K562 (cell line): ENCODE data around the gene GGA2.

Source experiments
- ARHGAP35 ChIP-seq: fragments of 450-650 bp; IDR thresholded peaks from 2 replicates; pipeline ENCODE4 v1.6.1; 2018; ENCODE audit not compliant: partially characterized antibody
- CAMTA2 ChIP-seq: fragments of 250-450 bp; sonication (Bioruptor Pico); conservative IDR thresholded peaks from 2 replicates; pipeline ENCODE4 v1.5.1; 2022
- CHCHD3 ChIP-seq: fragments of 250-450 bp; sonication (Bioruptor Pico); IDR thresholded peaks from 2 replicates; pipeline ENCODE4 v2.1.2; 2022; ENCODE audit warnings: mild to moderate bottlenecking
- CREBBP ChIP-seq: IDR thresholded peaks from one replicate; pipeline ENCODE4 v1.6.1; 2012; ENCODE audit warnings: low read depth, mild to moderate bottlenecking, control low read depth, inconsistent platforms, low read length
- CTCF ChIP-seq, 3 experiments: IDR thresholded peaks in 2 of 3; conservative IDR thresholded peaks in 1 of 3; 2 replicates each; pipeline ENCODE4 v1.5.1; 2011 to 2012; ENCODE audit warnings: low read length in 3 of 3, mild to moderate bottlenecking in 3 of 3, control low read depth in 2 of 3, improper control_type of control experiment in 1 of 3, inconsistent platforms in 1 of 3, low read depth in 1 of 3, mixed read lengths in 1 of 3, moderate library complexity in 1 of 3; ENCODE audit not compliant: insufficient read depth in 2 of 3
- FOXJ3 ChIP-seq: sonication (generic); formaldehyde crosslinking; IDR thresholded peaks from 2 replicates; pipeline ENCODE4 v1.4.0; 2020; ENCODE audit warnings: mild to moderate bottlenecking, missing genetic modification reagents
- POLR2AphosphoS5 ChIP-seq: IDR thresholded peaks from 2 replicates; pipeline ENCODE4 v1.6.1; 2011; ENCODE audit warnings: mild to moderate bottlenecking, low read depth, low read length, moderate library complexity; ENCODE audit not compliant: control insufficient read depth, insufficient read depth
- TAF9B ChIP-seq: fragments of 450-650 bp; IDR thresholded peaks from 2 replicates; pipeline ENCODE4 v1.6.1; 2018; ENCODE audit warnings: mild to moderate bottlenecking; ENCODE audit not compliant: partially characterized antibody
- ZNF263 ChIP-seq: sonication (generic); formaldehyde crosslinking; IDR thresholded peaks from 2 replicates; pipeline ENCODE4 v1.8.0; 2022; ENCODE audit warnings: mild to moderate bottlenecking, missing genetic modification reagents, borderline replicate concordance
- TF ChIP-seq, protein P1 (sequence below), 2 experiments: IDR thresholded peaks; 2 replicates each; pipeline ENCODE4 v1.6.1; 2011; ENCODE audit warnings: borderline replicate concordance in 1 of 2, control low read depth in 1 of 2, low read depth in 1 of 2, low read length in 1 of 2, mild to moderate bottlenecking in 1 of 2, mixed read lengths in 1 of 2, moderate library complexity in 1 of 2; ENCODE audit not compliant: insufficient read depth in 1 of 2, insufficient read length in 1 of 2, poor library complexity in 1 of 2, severe bottlenecking in 1 of 2; ENCODE audit errors: extremely low read depth in 1 of 2
- TF ChIP-seq, protein P2 (sequence below), 2 experiments: fragments of 200-800 bp in 1 of 2; sonication (Bioruptor generic) in 1 of 2; sonication (generic) in 1 of 2; formaldehyde crosslinking in 1 of 2; IDR thresholded peaks in 1 of 2; conservative IDR thresholded peaks in 1 of 2; 2 replicates each; pipeline versions ENCODE4 v1.5.0 to v1.6.1; 2016 to 2020; ENCODE audit warnings: missing compliant biosample characterization in 1 of 2, missing genetic modification characterization in 1 of 2, missing genetic modification reagents in 1 of 2

DNA sequence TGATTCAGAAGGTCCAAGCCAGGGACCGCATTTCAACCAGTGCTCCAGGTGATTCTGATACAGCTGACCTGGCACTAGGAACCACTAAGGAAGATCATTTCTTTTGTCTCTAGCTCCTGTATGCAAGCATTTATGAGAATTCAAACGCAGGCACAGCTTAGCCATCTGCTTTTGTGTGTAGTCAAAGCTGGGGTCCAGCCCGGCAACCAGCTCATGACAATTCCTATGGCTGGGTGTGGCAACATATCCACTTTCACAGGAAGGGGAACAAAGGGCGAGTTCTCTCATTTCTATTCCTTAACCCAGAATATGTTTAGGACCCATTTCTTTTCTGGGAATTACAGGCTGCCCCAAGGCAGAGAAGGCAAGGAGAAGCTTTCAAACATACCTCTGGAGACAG, 30.0 kb downstream of the GGA2 start:
- TF ChIP-seq CAMTA2 (CRISPR knock-in tag) (no peak), CHCHD3 (CRISPR knock-in tag) (no peak), FOXJ3 (no peak), ARHGAP35 (no peak), CREBBP (no peak), ZNF263 (no peak), TAF9B (no peak), POLR2AphosphoS5 (no peak), CTCF (IDR thresholded peaks at IDR 0.05 in 2 of 3, conservative IDR thresholded peaks at IDR 0.05 in 1 of 3; ENCODE audit: insufficient read depth in 2 of 3, low read depth in 1 of 3, low read length in 3 of 3) (no peak)
- TF ChIP-seq, protein P1, sequence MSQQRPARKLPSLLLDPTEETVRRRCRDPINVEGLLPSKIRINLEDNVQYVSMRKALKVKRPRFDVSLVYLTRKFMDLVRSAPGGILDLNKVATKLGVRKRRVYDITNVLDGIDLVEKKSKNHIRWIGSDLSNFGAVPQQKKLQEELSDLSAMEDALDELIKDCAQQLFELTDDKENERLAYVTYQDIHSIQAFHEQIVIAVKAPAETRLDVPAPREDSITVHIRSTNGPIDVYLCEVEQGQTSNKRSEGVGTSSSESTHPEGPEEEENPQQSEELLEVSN (IDR thresholded peaks at IDR 0.05; ENCODE audit: borderline replicate concordance in 1 of 2, extremely low read depth in 1 of 2, insufficient read depth in 1 of 2, insufficient read length in 1 of 2, low read depth in 1 of 2, low read length in 1 of 2, poor library complexity in 1 of 2, severe bottlenecking in 1 of 2): no peak
- TF ChIP-seq, protein P2, sequence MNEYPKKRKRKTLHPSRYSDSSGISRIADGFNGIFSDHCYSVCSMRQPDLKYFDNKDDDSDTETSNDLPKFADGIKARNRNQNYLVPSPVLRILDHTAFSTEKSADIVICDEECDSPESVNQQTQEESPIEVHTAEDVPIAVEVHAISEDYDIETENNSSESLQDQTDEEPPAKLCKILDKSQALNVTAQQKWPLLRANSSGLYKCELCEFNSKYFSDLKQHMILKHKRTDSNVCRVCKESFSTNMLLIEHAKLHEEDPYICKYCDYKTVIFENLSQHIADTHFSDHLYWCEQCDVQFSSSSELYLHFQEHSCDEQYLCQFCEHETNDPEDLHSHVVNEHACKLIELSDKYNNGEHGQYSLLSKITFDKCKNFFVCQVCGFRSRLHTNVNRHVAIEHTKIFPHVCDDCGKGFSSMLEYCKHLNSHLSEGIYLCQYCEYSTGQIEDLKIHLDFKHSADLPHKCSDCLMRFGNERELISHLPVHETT (CRISPR knock-in tag; conservative IDR thresholded peaks at IDR 0.05 in 1 of 2, IDR thresholded peaks at IDR 0.05 in 1 of 2): no peak
